Activated CD8-positive, alpha-beta memory T cell treated with anti-CD3 and anti-CD28 coated beads, Interleukin-2, amount 50 U/mL, for 4 hours (primary cell): ENCODE results near the gene LRRC38.
"Not testable (repeated sequence)": the region's sequence is repeated elsewhere in the genome, so short reads cannot be mapped to it uniquely, and the experiment has no call there.

Experiments
- DNase-seq: peaks from one replicate; pipeline ENCODE4 v3.0.0-alpha.2; 2020

LRRC38 gene

GRCh38 chr1:13456904-13457532 is 56.8 kb downstream of the LRRC38 start:
- DNase-seq, result no peak

- no peak for DNase-seq
These were observed 62.3 kb downstream of the LRRC38 start for GRCh38 chr1:13451399-13451965.

GRCh38 chr1:13450204-13450603 is 63.6 kb downstream of the LRRC38 start:
- DNase-seq, result no peak

- no peak for DNase-seq
These were observed 70.3 kb downstream of the LRRC38 start for GRCh38 chr1:13443335-13443979.

GRCh38 chr1:13439104-13439783 is 74.6 kb downstream of the LRRC38 start:
- DNase-seq, result not testable (repeated sequence)

- DNase-seq, result no peak
These were observed 78.3 kb downstream of the LRRC38 start for GRCh38 chr1:13435458-13435857.

GRCh38 chr1:13433694-13434358 is 80.0 kb downstream of the LRRC38 start:
- DNase-seq, result not testable (repeated sequence)

GRCh38 chr1:13432251-13432650 is 81.6 kb downstream of the LRRC38 start:
- DNase-seq, result no peak

GRCh38 chr1:13430495-13430894 is 83.3 kb downstream of the LRRC38 start:
- no peak for DNase-seq
